ENCODE results near the gene IRX2.

IRX2 gene

DNA sequence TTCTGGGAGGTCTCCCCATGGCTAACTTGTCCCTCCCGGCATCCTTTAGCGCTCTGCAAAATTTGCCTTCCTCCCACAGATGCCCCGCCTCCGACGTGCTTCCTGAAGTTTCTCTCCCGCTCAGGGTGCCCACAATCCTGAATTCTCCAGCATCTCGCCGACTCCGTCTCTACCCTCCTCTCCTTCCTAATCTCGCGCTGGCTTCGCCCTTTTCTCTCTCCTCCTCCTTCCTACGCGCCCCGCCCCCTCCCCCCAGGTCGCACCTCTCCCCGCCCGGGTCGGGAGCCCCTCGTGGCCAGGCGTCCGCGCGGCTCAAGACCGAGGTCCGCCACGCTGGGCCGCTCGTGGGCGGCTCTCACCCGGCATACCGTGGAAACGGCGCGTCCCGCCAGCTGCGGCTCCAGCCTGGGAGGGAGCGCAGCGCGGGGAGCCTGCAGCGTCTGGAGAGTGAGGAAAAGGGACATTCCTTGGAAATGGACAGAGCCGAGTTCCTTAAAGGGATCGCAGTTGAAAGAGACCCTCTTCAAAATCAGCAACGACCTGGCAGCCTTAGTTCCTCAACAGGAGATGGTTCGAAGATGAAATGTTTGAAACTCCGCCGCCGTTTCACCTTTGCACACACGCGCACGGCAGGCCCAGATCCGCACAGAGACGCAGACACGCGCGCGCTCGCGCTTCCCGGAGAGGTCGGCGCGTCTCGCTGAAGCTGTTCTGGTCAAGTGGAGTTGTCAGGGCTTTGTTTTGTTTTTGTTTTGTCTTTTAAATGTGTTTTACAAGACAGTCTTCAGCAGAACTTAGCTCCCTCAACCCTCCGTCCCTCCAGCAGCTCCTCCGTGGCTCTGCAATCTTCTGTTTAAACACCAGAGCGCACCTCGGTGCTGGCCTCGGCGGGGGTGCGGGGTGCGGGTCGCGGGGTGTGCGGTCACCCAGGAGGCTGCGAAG, 5.0 kb upstream of the IRX2 start:
- DNase-seq (ENCODE audit: low read depth), result no peak

DNA sequence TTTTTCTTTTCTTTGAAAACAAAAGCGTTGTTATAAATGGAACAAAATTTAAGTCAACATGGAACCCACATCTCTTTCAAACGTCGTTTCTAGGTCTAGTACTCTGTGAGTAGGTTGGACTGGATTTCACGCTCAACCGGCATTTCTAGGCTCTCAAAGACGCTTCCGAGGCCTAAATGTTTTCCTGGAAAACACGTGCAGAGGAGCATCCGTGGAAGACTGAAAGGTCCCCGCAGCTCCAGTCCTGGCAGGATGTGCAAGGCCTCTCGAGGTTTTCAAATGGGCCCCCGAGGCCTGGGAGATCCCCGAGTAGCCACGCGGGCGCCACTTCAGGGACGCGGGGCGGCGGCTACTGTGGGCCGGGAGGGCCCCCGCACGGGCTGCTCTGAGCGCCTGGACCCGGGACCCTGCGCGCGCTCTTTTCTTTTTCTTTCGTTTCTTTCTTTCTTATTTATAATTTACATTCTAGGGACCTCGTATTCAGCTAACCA, 4.2 kb upstream of the IRX2 start:
- DNase-seq (ENCODE audit: low read depth), result no peak

DNA sequence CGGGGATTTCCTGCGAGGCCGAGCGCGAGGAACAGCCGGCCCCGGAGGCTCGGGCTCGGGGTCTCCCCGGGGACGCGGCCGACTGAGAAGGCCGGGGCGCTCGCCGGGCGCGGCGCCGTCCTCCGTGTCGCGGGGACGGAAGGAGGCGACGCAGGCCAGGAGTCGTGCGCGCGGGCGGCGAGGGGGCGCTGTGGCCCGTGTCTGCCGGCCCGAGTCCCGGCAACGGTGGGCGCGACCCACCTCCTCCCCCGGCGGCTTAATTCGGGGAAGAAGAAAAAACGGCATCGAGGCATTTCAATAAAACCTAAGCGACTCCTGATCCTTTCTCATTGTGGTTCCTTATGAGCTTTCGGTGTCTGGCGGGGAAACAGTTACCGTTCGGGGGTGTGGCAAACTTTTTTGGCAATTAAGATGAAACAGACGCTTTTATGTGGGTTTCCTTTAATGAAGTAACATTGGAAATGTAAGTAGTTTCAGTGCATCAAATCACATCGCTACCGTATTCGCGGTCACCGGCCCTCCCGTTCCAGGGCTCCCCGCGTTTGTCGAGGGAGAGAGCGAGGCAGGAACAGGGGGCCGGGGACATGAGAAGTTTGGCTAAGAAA, 3.7 kb upstream of the IRX2 start:
- no peak for DNase-seq (ENCODE audit: low read depth)

DNA sequence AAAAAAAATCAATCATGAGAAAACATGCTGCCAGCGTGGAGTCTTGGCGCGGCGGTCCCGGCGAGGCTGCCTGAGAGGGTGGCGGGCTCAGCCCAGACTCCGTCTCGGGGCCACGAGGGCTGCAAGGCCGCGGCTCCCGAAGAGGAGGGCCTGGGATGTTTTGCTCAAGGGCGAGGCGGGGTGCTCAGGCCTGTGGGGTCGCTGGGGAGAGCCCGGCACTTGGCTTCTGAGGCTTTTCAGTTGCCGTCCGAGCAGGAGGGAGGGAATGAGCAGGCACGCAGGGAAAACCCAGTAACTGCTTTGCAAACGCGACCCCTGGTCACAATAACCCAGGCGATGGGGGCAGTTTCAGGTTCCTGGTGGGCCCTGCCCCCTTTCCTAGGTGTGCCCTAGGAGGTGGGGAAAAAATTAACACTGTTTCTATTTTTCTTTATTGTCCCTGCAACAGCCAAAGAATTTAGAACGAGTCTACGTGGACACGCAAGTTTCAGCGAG, 3.2 kb upstream of the IRX2 start:
- no peak for DNase-seq (ENCODE audit: low read depth)

DNA sequence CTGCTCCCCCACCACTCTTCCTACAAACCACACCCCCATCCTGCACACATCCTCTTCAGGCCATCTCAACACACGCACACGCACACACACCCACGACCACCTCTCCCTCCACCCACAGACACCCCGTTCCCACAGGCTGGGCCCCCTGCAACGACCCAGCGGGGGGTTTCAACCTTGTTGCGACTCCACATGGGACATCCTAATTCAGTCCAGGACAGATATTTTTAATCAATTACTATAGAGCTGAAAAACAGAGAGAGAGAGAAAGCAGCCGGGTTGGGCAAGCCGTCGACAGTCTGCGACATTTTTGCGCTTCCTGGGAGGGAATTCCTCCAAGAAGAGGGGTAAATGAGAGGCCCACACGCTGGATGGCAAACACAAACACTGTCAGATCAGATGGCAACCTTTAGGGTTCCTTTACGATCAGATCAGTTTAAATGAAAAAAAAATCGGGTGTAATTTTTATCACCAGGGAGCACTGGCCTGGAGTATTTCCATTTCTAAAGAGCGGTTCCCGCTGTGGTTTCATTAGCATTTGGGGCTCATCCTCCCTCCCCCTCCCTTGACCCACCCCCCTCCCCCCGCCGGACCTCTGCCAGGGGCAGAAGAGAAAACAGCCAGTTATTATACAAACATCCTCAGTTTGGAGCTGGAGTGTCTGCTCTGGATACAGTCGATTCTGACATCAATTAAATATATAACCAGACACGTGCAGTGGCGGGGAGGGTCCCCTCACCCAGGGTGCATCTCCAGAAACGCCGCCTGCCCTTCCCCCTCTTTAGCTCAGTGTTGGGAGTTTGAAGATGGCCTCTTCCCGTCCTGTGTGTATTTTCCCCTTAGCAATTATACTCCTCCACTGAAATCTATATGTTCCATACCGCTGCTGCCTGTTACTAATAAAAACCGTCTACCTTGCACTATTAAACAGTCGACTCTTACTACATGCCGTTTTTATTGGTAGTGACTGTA, 2.3 kb upstream of the IRX2 start:
- no peak for DNase-seq (ENCODE audit: low read depth)

DNA sequence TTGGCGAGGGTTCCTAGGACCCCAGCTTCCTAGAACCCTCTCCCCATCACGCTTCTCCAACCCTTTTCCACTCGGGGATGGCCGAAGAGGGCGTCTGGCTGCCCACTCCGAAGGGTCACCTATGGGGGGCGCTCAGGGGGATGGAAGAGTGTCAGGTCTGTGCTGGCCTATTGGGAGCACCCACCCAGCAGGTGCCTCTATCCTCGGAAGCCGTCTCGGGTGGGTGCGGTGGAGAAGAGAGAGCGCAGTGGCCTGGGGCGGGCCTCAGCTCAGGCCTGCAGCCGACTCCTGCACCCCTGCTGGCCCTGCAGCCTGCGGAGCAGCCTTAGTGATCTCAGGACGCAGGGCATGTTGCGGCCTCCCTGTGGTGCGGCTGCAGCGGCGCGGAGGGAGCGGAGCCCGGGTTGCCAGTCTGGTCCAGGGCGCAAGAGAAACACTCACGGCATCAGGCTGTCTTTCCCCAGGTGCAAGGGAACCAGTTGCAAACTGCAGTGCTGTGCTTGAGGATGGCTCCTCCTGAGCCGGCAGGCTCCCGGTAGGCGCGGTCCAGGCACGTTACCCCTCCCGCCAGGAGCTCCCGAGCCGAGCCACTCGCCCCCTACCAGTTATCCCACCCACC, 1.5 kb upstream of the IRX2 start:
- no peak for DNase-seq (ENCODE audit: low read depth)

DNA sequence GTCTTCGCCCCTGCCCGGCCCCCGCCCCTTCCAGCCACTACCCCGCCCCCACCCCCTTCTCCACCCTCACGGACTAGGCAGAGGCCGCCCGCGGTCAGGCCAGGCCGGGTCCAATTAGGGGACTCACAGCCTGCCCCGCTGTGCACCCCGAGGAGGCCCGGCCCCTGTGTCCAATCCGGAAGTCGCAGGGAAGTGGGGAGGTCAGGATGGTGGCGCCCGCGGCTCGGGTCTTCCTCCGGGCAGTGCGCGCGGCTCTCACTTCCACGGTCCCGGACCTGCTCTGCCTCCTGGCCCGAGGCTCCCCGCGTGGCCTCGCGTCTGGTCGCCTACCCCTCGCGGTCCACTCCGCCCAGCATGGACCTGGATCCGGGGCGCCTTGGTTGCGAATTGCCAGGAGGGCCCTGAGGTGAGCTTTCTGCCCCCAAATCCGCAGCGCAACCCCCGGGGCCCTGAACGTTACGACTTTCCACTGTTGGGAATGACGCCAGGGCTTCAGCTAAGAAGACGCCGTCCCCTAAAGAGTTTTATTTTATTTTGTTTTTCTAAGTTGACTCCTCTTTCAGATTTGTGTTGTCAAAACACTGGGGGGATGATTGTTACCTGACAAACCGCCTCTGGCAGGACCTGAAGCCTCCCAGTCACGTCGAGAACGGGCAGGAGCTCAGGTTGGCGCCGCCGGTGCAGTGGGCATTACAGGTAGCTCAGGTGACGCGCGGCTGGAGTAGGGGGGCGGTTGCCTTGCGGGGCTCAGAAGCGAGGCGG, 763 bp upstream of the IRX2 start:
- DNase-seq (ENCODE audit: low read depth), result no peak

DNA sequence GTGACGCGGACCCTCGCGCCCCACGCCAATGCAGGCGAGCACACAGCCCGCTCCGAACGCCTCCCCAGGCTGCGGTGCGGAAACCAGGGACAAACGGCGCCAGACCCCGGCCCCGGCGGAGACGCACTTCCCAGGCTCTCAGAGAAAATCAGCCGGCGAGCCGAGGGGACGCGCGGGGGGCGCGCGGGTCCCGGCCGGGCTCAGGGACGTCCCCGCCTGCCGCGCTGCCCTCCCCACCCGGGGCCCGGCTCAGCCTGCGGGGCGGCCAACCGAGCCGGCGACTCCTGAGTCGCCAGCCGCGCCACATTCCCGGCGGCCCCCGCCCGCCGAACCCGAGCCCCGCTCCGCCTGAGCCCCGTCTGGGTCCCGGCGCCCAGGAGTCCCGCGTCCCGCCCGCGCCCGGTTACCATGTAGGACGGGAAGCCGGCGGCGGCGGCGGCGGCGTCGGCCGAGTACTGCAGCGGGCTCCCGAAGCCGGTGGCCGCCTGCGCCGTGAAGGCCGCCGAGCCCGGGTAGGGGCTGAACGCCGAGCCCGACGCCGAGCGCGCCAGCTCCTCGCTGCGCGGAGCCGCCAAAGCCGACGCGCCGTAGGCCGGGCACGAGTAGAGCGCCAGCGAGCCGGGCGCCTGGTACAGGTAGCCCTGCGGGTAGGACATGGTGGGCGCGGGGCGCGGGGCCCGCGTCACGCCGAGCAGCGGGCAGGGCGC, 566 bp downstream of the IRX2 start:
- DNase-seq (ENCODE audit: low read depth), result no peak

DNA sequence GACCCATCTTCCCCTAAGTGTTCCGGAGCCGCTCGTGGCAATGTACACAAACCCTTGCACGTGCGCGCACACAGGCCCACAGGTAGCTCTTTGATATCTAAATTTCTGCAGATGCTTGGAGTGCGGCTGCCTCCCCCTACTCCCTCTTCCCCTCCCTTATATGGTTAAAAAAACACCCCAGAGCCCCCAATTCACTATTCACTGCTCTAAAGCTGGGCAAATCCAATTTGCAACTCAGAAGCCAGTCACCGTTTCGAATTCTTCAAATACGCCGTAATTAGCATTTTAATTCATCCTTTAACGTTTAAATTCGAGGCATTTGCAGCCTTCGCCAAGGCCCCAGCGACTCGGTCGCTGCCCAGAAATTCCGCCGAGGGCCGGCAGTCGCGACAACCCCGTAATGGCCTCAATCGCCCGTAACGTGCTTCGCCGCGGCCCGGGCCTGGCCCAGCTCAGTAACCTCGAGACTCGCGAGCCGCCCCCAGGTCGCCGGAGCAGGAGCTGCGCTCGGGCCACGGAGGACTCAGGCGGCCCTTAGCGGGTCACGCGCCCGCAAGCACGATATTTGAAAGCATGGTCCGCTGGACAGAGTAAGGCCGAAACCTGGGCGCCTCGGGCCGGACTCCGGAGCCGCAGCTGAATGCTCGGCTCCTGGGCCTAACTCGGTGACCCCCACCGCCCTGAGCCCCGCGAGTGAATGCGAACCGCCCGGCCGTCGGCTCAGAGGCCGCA, 1.3 kb downstream of the IRX2 start:
- DNase-seq (ENCODE audit: low read depth), result no peak

DNA sequence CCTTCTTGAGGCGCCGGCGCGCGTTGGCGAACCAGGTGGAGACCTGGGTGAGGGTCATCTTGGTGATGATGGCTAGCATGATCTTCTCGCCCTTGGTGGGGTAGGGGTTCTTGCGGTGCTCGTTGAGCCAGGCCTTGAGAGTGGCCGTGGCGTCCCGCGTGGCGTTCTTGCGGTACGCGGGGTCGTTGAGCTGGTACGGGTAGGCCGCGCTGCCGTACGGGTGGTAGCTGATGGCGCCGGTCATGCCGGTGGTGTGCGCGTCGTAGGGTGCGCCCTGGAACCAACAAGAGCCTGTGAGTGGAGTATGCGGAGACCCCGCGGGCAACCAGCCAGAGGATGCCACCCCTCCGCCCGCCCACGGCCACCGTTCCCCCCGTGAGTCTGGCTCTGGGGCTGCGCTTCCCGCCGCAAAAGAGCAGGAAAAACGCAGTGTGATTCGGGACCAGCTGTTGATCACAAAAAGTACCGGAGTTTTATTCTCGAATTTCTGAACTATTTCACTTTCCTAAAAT, 1.9 kb downstream of the IRX2 start:
- no peak for DNase-seq (ENCODE audit: low read depth)

DNA sequence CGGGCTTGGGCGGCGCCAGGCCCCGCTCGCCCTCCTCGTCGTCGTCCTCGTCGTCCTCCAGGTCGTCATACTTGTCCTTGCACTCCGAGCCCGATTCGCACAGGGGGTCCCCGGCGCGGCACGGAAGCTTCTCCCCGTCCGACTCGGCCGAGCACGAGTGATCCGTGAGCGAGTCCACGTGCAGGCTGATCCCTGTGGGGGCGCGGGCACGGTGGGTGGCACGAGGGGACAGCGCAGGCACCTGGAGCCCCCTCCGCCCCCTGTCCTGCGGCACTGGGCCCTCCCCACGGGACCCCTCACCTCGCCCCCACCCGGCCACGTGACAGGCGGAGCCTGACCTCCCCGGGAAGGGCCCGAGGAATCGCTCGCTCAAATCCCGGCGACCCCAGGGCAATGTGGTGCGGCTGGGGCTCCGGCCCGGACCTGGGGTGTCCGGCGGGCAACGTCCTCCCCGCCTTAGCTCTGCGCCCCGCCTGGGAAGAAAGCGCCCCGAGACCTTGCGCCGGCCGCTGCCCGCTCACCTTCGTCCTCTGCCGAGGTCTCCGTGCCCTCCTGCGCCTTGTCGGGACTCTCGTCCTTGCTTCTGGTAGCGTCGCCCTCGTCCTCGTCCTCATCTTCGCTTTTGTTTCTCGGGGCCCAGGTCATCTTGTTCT, 2.5 kb downstream of the IRX2 start:
- DNase-seq (ENCODE audit: low read depth), result no peak

DNA sequence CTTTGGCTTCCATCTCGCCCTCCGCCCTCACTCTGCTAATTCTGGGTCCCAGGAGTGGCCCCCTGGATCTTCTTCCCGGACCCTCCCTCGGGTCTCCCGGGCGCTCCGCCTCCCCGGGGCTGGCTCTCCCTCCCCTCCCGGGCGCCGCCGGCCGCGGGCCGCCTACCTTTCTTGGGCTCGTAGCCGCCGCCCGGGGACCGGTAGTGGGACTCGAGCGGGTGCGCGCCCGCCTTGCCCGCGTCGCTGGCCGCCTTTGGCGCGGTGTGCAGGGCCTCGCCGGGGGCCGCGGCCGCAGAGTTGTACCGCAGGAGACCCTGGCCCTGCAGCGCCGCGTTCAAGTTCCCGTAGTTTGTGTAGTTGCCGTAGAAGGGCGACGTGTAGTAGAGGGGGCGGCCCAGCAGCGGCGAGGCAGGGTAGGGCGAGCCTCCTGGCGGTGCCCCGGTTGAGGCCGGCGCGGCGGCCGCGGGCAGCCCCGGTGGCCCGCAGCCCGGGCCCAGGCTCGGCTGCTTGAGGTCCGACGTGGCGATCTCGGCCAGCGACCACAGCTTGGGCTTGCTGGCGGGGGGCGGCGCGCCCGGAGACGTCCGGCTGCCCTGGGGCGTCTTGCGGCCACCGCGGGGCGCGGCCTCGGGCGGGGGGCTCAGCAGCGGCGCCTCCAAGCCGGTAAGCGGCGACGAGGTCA, 3.2 kb downstream of the IRX2 start:
- DNase-seq (ENCODE audit: low read depth), result no peak

DNA sequence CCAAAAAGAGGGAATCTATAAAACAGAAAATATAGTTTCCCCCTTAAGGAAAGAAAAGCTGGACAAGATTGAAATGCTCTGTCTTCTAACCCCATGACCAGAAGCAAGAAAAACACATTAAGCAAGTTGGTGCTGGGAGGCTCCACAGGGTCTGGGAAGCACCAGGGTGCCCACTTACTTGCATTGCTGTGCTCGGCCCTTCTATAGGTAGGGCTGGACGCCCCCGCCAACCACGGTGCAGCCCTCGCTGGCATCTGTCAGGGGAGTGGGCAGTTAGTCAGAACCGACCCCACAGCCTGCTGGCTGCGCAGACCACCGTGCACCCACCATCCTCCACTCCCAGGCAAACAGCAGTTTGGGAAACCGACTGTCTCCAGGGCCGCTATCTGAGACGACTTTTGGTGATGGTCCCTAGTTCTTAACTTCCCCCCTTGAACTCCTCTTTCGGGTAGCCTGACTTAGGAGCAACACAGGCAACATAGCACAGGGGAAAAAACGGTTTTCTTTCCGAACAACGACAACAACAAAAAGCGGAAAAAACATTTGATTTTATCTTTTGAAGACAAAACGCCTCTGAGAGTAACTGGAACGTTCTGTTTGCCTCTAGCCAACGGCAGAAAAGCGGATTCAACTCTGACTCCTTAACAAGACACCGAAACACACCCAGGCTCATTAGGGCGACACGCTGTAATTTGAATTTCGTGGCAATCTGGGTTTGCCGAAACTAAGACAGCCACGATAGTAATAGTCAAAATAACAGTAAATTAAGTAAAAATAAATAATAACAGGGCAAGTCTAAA, 3.9 kb downstream of the IRX2 start:
- no peak for DNase-seq (ENCODE audit: low read depth)

DNA sequence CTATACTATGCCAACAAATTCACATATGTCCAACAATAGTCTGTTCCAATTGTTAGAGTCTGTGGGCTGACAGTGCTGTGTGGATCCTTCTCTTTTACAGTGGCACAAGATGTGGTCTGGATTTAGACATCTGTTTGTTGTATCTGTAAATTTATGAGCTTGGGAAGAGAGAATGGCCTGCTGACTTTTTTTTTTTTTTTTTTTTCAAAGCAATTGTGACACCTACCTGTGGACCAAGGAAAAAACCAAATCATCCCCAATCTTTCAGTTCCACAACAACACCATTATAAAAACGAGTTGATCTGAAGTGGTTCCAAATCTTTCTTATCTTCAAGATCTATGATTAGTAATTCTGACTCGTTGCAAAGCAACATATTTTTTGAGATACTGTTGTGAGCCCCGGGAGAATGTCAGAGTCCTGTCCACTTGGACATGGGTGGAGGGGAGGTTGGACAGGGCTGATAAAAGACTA, 4.9 kb downstream of the IRX2 start:
- DNase-seq (ENCODE audit: low read depth), result no peak

DNA sequence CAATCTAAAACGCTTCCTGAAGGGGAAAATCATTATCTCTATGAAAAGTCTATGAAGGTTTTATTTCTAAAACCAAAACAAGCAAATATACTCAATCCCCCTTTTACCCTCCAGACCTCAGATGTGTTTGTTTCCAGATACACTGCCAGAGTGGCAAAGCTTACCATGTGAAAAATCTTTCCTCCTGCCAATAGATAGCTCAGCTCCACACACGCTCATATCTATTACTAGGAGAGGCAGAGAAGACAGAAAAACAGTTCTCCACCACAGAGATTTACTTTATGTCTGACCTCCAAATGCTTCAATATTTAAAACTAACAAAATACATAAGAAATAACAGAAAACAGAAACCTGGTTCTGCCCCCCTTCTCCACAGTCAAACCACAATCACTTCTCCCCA, 7.0 kb downstream of the IRX2 start:
- DNase-seq (ENCODE audit: low read depth), result no peak

DNA sequence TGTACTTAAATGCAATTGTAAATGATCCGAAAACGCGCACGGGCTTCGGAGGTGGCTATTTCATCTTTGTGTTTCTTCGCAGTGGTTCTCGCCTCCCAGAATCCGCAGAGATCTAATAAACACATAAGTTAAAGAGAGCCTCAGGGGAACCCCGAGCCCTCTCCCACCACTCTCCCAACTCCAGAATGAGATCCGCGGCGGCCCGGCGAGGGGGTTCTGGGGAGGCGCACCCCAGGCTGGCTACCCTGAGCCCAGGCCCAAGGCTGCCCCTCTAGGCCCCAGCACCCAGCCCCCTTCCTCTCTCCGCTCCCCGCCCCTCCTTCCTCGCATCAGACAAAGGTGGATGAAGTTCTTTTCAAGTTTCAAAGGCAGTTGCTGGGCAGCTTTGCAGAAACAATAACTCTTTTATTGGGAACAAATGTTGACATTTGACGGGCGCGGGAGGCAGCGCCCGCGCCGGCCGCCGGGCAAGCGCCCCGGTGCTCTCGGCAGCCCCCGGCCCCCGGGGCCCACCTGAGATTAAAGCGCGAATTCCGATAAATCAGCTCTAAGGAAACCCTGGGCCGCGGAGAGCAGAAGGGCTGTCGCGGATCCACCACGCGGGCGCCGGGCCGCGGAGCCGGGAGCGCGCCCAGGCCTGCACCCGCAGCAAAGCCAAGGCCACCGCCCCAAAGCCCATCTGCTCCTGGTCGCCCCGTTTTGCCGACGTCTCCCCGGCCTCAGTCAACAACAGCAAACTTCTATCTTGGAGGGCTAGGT, 8.4 kb downstream of the IRX2 start:
- DNase-seq (ENCODE audit: low read depth), result no peak

Measured in HS-5 (cell line).